B cell (primary cell): ENCODE data around the gene ZNF710. TPM values are rescaled to one million over a fixed set of nuclear protein-coding genes. Genes with fewer than 3 reads are reported as not detected.

Source experiments
- ATAC-seq: fragments of 200-7000 bp; cut with Tn5 transposase; one replicate; pipeline ENCODE4 v1.10.0; 2021; ENCODE audit warnings: low read depth, mild to moderate bottlenecking, moderate number of reproducible peaks, moderate library complexity
- CTCF ChIA-PET: fragments of 350-600 bp; sonication (Branson Sonifier 250); formaldehyde crosslinking; loops from one replicate; lab custom pipeline; 2021; ENCODE audit warnings: antibody characterized with exemption, inconsistent platforms; lab: Charles Lee
- POLR2A ChIA-PET: fragments of 350-600 bp; sonication (Branson Sonifier 250); formaldehyde crosslinking; loops from one replicate; lab custom pipeline; 2021; ENCODE audit warnings: antibody characterized with exemption; lab: Charles Lee
- DNase-seq: peaks from one replicate; pipeline ENCODE4 v3.0.0; 2013
- H2AFZ ChIP-seq: 2 replicates; pipeline ENCODE4 v1.6.1; 2012; ENCODE audit warnings: mild to moderate bottlenecking, low read depth, low read length; ENCODE audit not compliant: insufficient read depth, poor library complexity, severe bottlenecking
- H3K27ac ChIP-seq, 2 donors: 1 replicate in 1 of 2; 2 replicates in 1 of 2; pipeline ENCODE4 v1.5.1; 2012 to 2013; ENCODE audit warnings: low read length in 2 of 2, mild to moderate bottlenecking in 2 of 2, moderate library complexity in 1 of 2
- H3K27me3 ChIP-seq, 4 experiments: fragments of 200-600 bp in 1 of 4; sonication (generic) in 1 of 4; replicated peaks in 1 of 4; 1 replicate in 2 of 4; 2 replicates in 2 of 4; pipeline versions ENCODE4 v1.6.1 to v1.7.0; 2013 to 2016; ENCODE audit warnings: low read length in 3 of 4, mild to moderate bottlenecking in 2 of 4, mixed read lengths in 1 of 4, moderate library complexity in 1 of 4; ENCODE audit not compliant: insufficient read depth in 4 of 4, control insufficient read depth in 3 of 4; ENCODE audit errors: control extremely low read depth in 1 of 4
- H3K36me3 ChIP-seq, 2 experiments: replicated peaks in 1 of 2; 1 replicate in 1 of 2; 2 replicates in 1 of 2; pipeline versions ENCODE4 v1.6.1 to v1.7.1; 2013; ENCODE audit warnings: low read length in 1 of 2; ENCODE audit not compliant: insufficient read depth in 2 of 2, control insufficient read depth in 1 of 2; ENCODE audit errors: control extremely low read depth in 1 of 2, extremely low read depth in 1 of 2
- H3K4me1 ChIP-seq, 2 donors: fragments of 200-600 bp in 1 of 2; sonication (generic) in 1 of 2; 1 replicate in 1 of 2; 2 replicates in 1 of 2; pipeline versions ENCODE4 v1.5.1 to v1.6.1; 2013 to 2017; ENCODE audit warnings: low read length in 2 of 2; ENCODE audit not compliant: control insufficient read depth in 2 of 2, insufficient read depth in 2 of 2
- H3K4me2 ChIP-seq: replicated peaks from 2 replicates; pipeline ENCODE3; 2012; ENCODE audit warnings: mild to moderate bottlenecking, low read depth, low read length; ENCODE audit not compliant: poor library complexity, severe bottlenecking
- H3K4me3 ChIP-seq, 5 experiments: fragments of 200-600 bp in 1 of 5; sonication (generic) in 1 of 5; 1 replicate in 3 of 5; 2 replicates in 2 of 5; pipeline versions ENCODE4 v1.5.1 to v1.7.0; 2011 to 2016; ENCODE audit warnings: low read length in 4 of 5, mild to moderate bottlenecking in 4 of 5, low read depth in 2 of 5, control low read depth in 1 of 5, moderate library complexity in 1 of 5; ENCODE audit not compliant: insufficient read depth in 1 of 5; ENCODE audit errors: control extremely low read depth in 1 of 5, extremely low read depth in 1 of 5
- H3K79me2 ChIP-seq: fragments of 200-600 bp; sonication (generic); one replicate; pipeline ENCODE4 v1.6.0; 2016; ENCODE audit warnings: low read length; ENCODE audit not compliant: control insufficient read depth, insufficient read depth
- H3K9ac ChIP-seq: fragments of 200-600 bp; sonication (generic); 2 replicates; pipeline ENCODE4 v1.6.1; 2017; ENCODE audit warnings: mild to moderate bottlenecking, low read length, moderate library complexity
- H3K9me3 ChIP-seq, 3 donors: one replicate each; pipeline versions ENCODE4 v1.6.1 to v1.7.1; 2013; ENCODE audit warnings: low read length in 2 of 3; ENCODE audit not compliant: control insufficient read depth in 2 of 3, insufficient read depth in 1 of 3; ENCODE audit errors: control extremely low read depth in 1 of 3
- H4K20me1 ChIP-seq: 2 replicates; pipeline ENCODE4 v1.6.0; 2012; ENCODE audit warnings: mild to moderate bottlenecking, low read length; ENCODE audit not compliant: insufficient read depth, control insufficient read depth, poor library complexity, severe bottlenecking
- H3K27ac Mint-ChIP-seq: one replicate; pipeline ENCODE4 v1.8.0; 2021; ENCODE audit warnings: mixed read lengths
- H3K27me3 Mint-ChIP-seq: one replicate; pipeline ENCODE4 v1.8.0; 2021; ENCODE audit warnings: mixed read lengths
- H3K4me1 Mint-ChIP-seq: one replicate; pipeline ENCODE4 v1.8.0; 2021; ENCODE audit warnings: mixed read lengths
- H3K4me3 Mint-ChIP-seq: one replicate; pipeline ENCODE4 v1.8.0; 2021; ENCODE audit warnings: mixed read lengths
- H3K9me3 Mint-ChIP-seq: one replicate; pipeline ENCODE4 v1.8.0; 2022; ENCODE audit warnings: mixed read lengths; ENCODE audit not compliant: insufficient read depth
- CTCF ChIP-seq: fragments of 200-600 bp; IDR thresholded peaks from one replicate; pipeline ENCODE4 v1.8.0; 2022; ENCODE audit warnings: antibody characterized with exemption, mild to moderate bottlenecking
- EZH2 ChIP-seq: IDR thresholded peaks from 2 replicates; pipeline ENCODE4 v1.6.1; 2012; ENCODE audit warnings: borderline replicate concordance, low read depth, mild to moderate bottlenecking, moderate library complexity, low read length; ENCODE audit not compliant: insufficient read depth, poor library complexity, severe bottlenecking
- WGBS: methylation state at CpG from one replicate; pipeline ENCODE4 v1.1.5; 2013; ENCODE audit warnings: missing lambda C conversion rate; ENCODE audit not compliant: insufficient coverage; 5-methylcytosine and 5-hydroxymethylcytosine counted together
- intact Hi-C: fragments of 100-400 bp; cut with micrococcal nuclease; formaldehyde crosslinking; loops from one replicate; pipeline ENCODE4 v1.10.0; 2022
- polyA plus RNA-seq: library from polyadenylated mRNA; depleted of rRNA; stranded (reverse); fragments of >200 nt; gene quantifications from 2 replicates; pipeline ENCODE4 v1.2.3, GENCODE V29; 2012
- total RNA-seq, 2 donors: library from RNA; stranded (reverse); fragments of 120-200 nt in 1 of 2; gene quantifications; 1 replicate in 1 of 2; 2 replicates in 1 of 2; pipeline versions ENCODE4 v1.2.3 to v1.2.4, GENCODE V29; 2013 to 2022

The ZNF710 gene
- total and polyA plus RNA-seq, 2 donors (not counting 1 experiment from before 2014, with no cell fraction given) = 8.7 to 38.7 TPM

- intact Hi-C loops = no loop called here
- WGBS = no CpG with 5 or more reads among the region's 3 CpGs
- CTCF ChIA-PET = interaction anchor here (0.6 to 0.7 kb wide), 3 partner anchors 25 to 66 kb away, joined by 3 to 4 read pairs (median 3); no protein-coding TSS in a partner anchor
Observed at GRCh38 chr15:89964232-89964954, 36.7 kb upstream of the ZNF710 start.

More at GRCh38 chr15:89964232-89964954, 36.7 kb upstream of the ZNF710 start:
- Mint-ChIP-seq H3K27ac (no peak overlapping the region), H3K9me3 (no peaks in the 10 kb centered on the region), H3K4me3 (no peak overlapping the region), H3K27me3 (no peaks in the 10 kb centered on the region), H3K4me1 (no peaks in the 10 kb centered on the region)
- Histone ChIP-seq H2AFZ (no peak overlapping the region), H3K36me3 (no peaks in the 10 kb centered on the region), H3K79me2 (no peaks in the 10 kb centered on the region), H3K27ac (no peak overlapping the region), H3K9ac (no peak overlapping the region), H3K4me3 (no peak overlapping the region), H3K4me1 (no peaks in the 10 kb centered on the region), H4K20me1 (no peaks in the 10 kb centered on the region), H3K9me3 (no peaks in the 10 kb centered on the region), H3K4me2 (no peak overlapping the region), H3K27me3 (no peaks in the 10 kb centered on the region)
- ATAC-seq (no peak), DNase-seq (no peak)
- TF ChIP-seq EZH2 (no peak), CTCF (no peak)
- POLR2A ChIA-PET = no interaction called here
